ENCODE results near the gene HSPA12B.

DNA sequence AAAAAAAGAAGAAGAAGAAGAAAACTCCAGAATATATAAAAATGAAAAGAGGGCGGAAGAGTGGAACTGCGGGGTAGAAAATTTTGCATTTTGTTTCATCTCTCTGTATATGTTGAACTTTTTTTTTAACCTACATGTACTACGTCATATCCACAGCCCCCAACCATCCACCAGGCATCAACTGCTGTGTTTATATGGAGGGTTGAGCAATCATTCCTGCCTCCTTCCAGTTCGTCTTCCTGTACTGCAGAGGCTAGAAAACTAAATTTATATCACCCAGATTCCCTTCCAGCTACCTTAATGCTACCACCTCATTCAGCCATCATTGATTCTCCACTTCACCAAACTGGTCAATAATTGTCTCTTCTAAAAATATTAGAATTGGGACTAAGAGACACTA lies 10.6 kb upstream of the HSPA12B start:
- no peak for TF ChIP-seq CTCF (conservative IDR thresholded peaks at IDR 0.05)
- no peak for TF ChIP-seq ZFX (IDR thresholded peaks at IDR 0.05)
